NB4 (cell line): ENCODE data around the gene NSUN5.
"Not testable (repeated sequence)": the region's sequence is repeated elsewhere in the genome, so short reads cannot be mapped to it uniquely, and the experiment has no call there.

ENCODE experiments used
- DNase-seq: peaks from one replicate; pipeline ENCODE4 v3.0.0; 2010; ENCODE audit warnings: low read depth
- H3K4me3 ChIP-seq: one replicate; pipeline ENCODE4 v1.5.1; 2011; ENCODE audit warnings: mild to moderate bottlenecking, low read depth, low read length, moderate library complexity
- MYC ChIP-seq: IDR thresholded peaks from 2 replicates; pipeline ENCODE4 v1.6.1; 2011; ENCODE audit warnings: low read depth, low read length
- POLR2A ChIP-seq: IDR thresholded peaks from 2 replicates; pipeline ENCODE4 v1.6.1; 2011; ENCODE audit warnings: mild to moderate bottlenecking; ENCODE audit not compliant: insufficient read length; ENCODE audit errors: extremely low read depth
- TF ChIP-seq, protein P1 (sequence below): IDR thresholded peaks from 2 replicates; pipeline ENCODE4 v1.6.1; 2011; ENCODE audit warnings: low read depth, low read length
- TF ChIP-seq, protein P2 (sequence below): IDR thresholded peaks from one replicate; pipeline ENCODE4 v1.5.1; 2012; ENCODE audit warnings: low read depth, low read length

NSUN5 gene

GRCh38 chr7:73329861-73330581 lies 21.4 kb upstream of the NSUN5 start:
- TF ChIP-seq, protein P1, sequence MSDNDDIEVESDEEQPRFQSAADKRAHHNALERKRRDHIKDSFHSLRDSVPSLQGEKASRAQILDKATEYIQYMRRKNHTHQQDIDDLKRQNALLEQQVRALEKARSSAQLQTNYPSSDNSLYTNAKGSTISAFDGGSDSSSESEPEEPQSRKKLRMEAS, result no peak
- TF ChIP-seq POLR2A, result no peak
- no peak for TF ChIP-seq MYC
- TF ChIP-seq, protein P2, sequence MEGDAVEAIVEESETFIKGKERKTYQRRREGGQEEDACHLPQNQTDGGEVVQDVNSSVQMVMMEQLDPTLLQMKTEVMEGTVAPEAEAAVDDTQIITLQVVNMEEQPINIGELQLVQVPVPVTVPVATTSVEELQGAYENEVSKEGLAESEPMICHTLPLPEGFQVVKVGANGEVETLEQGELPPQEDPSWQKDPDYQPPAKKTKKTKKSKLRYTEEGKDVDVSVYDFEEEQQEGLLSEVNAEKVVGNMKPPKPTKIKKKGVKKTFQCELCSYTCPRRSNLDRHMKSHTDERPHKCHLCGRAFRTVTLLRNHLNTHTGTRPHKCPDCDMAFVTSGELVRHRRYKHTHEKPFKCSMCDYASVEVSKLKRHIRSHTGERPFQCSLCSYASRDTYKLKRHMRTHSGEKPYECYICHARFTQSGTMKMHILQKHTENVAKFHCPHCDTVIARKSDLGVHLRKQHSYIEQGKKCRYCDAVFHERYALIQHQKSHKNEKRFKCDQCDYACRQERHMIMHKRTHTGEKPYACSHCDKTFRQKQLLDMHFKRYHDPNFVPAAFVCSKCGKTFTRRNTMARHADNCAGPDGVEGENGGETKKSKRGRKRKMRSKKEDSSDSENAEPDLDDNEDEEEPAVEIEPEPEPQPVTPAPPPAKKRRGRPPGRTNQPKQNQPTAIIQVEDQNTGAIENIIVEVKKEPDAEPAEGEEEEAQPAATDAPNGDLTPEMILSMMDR, result no peak
- no peak for DNase-seq
- no peak overlapping the region for H3K4me3 ChIP-seq

GRCh38 chr7:73328696-73329095 lies 20.1 kb upstream of the NSUN5 start:
- DNase-seq, result no peak
- TF ChIP-seq, protein P1, result no peak
- TF ChIP-seq POLR2A (no peak), MYC (no peak)
- TF ChIP-seq, protein P2, result no peak
- no peak overlapping the region for H3K4me3 ChIP-seq

DNA sequence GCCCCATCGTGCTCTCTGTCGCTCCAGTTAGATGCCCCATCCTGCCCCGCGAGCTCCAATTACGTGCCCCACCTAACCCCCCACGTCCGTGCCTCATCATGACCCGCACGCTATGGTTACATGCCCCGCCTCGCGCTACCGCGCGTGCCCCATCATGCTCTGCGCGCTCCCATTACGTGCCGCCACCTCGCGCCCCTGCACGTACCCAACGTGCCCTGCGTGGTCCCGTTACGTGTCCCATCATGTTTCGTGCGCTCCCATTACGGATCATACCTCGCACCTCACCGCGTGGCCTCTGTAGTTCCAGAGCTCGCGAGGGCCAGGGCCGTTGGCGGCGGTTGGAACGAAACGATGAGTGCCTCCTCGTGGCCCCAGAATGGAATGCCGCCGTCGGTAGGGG lies 19.3 kb upstream of the NSUN5 start, which contains the start of the genes FKBP6 and TRIM50:
TSS of gene FKBP6 (plus strand) at position 240 of the 400 bp plus-strand sequence. CDS start 268 bp downstream, outside the sequence.
TSS of gene TRIM50 (minus strand) at position 161 of the 400 bp plus-strand sequence. CDS start 3,295 bp downstream, outside the sequence.
- not testable (repeated sequence) for H3K4me3 ChIP-seq, DNase-seq

- DNase-seq, H3K4me3 ChIP-seq: not testable (repeated sequence)
Observed at GRCh38 chr7:73327449-73327848, 18.8 kb upstream of the NSUN5 start.

- not testable (repeated sequence) for DNase-seq, H3K4me3 ChIP-seq
Observed at GRCh38 chr7:73325424-73325823, 16.8 kb upstream of the NSUN5 start.

DNA sequence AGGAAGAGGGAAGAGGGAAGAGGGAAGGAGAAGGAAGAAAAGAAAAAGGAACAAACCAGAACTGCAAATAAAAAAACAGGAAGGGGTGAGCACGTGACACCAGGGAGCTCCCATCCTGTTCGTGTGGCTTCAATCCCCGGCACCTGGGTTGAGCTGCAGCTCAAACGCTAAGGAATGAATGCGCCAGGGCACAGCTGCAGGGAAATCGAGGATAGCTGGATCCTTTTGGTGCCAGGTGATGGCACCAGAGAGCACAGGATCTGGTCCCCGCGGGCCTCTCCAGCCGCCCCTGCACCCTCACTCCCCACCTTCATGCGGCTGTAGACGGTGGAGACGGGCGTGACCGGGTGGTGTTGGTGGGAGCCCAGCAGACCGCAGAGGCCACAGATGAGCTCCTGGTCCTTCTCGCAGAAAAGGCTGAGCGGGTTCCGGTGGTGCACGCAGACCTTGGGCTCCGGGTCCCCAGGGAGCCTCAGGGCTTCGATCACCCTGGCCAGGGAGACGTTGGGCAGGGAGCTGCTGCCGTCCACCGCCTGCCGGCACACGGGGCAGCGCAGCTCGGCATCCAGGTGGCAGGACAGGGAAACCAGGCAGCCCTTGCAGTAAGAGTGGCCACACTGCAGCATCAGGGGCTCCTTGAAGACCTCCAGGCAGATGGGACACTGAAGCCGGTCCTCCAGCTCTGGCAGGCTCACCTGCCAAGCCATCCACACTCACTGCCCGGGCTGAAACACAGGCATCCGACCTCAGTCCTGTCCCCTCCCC lies 15.6 kb upstream of the NSUN5 start:
- H3K4me3 ChIP-seq, result peak overlapping the region; percentile 6
- DNase-seq, result peak; percentile 89
- TF ChIP-seq MYC, result peak; percentile 65
- TF ChIP-seq, protein P2, result peak; percentile 74
- TF ChIP-seq, protein P1, result peak; percentile 96

DNA sequence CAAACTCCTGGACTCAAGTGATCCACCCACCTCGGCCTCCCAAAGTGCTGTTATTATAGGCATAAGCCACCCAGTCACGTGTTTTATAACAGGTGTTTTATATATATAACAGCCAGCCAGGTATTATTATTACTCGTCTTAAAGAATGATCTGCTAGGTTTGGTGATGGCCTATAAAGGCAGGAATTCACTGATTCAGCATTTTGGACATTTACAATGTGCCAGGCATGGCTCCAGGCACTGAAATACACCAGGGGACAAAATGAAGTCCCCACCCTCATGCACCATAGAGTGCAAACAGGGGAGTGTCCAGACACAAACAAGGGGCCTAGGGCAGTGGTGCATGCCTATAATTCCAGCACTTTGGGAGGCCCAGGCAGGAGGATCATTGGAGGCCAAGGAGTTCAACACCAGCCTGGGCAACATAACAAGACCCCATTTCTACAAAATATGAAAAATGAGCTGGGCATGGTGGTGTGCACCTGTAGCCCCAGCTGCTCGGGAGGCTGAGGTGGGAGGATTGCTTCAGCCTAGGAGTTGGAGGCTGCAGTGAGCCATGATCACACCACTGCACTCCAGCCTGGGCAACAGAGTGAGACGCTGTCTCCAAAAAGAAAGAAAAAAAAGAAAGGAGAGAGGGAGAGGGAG lies 14.9 kb upstream of the NSUN5 start:
- not testable (repeated sequence) for DNase-seq
- peak overlapping the region; percentile 6 for H3K4me3 ChIP-seq

GRCh38 chr7:73320009-73320408 lies 11.4 kb upstream of the NSUN5 start:
- H3K4me3 ChIP-seq, DNase-seq: not testable (repeated sequence)

DNA sequence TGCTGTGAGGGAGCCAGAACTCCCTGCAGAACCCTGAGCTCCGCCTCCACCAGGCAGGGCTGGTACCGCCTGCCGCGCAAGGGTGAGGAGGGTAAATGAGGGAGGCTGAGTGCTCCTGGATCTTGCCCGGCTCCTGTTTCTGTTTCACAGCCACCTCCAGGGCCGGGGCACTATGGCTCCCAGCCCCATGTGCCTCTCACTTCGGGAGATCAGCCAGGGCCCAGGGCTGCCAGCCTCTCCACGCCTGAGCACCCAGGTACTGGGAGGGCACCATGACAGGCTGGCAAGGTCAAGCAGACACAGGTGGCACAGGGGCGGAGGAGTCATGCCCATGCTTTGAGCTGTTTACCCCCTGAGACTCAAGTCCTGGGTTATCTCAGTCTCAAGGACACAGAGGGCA lies 10.9 kb upstream of the NSUN5 start:
- not testable (repeated sequence) for DNase-seq, H3K4me3 ChIP-seq

DNA sequence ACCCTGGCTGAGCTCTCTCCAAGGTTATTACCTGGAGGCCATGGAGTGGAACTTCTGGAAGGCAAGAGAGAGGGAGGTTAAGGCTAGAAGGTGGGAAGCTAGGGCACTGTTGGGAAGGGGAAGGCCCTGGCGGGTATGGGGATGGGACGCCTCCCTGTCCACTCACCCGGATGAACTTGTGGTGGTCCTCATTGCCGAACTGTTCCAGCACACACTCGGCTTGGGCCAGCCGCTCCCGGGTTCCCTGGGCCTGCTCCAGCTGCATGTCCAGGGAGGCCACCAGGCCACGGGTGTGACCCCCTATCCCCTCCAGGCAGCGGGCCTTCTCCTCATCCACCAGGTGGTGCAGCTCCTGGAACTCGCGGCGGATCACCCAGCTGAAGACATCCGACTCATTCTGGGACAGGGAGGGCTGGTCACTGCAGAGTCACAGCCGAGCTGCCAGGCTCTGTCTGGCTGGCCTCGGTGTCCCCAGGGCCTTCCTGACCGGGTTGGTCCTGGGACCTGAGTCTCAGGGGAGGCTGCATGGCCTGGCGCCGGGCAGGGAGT lies 10.1 kb upstream of the NSUN5 start:
- DNase-seq, result not testable (repeated sequence)

More for the DNA sequence above, 10.1 kb upstream of the NSUN5 start:
- not testable (repeated sequence) for H3K4me3 ChIP-seq
